HG03066 (cell line): ENCODE data around the gene ABHD12.

Experiments
- ATAC-seq: cut with Tn5 transposase; IDR thresholded peaks from one replicate; pipeline ENCODE4 v1.9.1; 2021; ENCODE audit warnings: low read depth; ENCODE audit not compliant: unreplicated experiment

Gene ABHD12

DNA sequence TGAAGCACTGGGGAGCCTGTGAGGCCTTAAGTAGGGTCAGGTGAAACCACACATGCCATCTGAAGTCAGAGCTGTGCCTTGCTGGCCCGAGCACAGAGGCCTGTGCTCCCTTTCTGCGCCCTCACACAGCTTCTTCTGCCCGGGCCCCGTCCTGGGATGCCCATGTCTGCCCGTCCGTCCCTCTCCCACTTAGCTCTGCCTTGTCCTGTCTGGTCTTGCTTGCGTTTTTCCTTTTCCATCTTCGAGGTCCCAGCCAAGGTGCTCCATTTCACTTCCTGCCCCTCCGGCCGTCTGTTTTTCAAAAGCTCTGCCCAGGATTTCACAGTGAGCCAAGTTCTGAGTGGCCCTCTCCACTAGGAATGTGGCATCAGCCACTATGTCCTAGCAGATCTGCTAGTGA, 97.1 kb downstream of the ABHD12 start:
- ATAC-seq, result no peak

DNA sequence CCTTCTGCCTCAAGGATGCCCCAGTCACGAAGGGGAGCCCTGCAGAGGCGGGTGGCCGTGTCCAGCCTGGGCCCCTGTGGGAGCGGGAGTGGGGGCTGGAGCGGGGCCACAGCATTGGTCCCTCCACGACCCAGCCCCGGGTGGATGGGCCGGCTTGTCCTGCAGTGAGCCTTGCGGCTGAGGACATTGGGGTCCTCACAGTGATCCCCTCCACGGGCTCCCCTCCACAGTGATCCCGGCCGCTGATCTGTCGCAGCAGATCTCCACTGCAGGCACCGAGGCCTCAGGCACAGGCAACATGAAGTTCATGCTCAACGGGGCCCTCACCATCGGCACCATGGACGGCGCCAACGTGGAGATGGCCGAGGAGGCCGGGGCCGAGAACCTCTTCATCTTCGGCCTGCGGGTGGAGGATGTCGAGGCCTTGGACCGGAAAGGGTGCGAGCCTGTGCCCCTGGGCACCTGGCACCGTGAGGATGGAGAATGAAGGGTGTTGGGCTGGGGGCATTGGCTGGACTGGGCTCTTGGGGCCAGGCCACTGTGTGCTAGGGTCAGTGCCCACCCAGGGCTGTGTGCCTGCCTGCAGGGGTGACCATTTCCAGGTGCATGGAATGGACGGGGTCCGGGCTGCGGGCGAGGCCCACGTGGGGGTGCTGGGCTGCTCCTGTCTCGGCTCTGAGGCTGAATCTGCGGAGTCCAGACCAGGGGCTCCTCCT, 98.3 kb downstream of the ABHD12 start:
- no peak for ATAC-seq

DNA sequence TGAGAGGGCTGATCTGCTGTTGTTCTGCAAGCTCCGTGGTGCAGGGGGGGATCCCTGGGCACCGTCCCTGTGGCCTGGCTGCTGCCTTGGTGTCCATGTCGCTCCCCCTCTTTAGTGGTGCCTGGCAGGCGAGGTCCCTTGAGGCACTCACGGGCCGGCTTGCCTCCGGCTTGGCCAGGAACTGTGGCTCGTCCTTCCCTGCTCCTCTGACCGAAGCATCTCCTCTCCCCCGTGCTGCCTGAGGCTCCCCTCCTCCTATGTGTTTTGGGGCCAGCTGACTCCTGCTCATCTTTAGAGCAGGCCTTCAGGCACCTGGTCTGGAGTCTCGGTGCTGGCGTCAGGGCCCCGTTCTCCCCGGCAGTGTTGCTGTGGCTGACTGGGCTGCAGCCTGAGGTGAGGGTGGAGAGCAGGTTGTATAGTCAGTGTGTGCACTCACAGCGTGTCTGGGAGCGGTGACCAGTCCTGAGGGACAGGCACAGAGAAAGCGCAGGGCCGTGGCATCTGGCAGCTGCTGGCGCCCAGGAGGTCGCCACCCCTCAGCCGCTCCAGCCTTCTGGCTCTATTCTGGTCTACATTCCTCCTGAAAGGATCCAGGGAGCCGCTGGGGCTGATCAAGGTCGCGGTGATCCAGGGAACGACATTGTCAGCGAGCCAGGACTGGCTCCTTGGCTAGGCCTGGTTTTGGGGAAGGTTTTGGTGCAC, 99.1 kb downstream of the ABHD12 start:
- ATAC-seq, result no peak

DNA sequence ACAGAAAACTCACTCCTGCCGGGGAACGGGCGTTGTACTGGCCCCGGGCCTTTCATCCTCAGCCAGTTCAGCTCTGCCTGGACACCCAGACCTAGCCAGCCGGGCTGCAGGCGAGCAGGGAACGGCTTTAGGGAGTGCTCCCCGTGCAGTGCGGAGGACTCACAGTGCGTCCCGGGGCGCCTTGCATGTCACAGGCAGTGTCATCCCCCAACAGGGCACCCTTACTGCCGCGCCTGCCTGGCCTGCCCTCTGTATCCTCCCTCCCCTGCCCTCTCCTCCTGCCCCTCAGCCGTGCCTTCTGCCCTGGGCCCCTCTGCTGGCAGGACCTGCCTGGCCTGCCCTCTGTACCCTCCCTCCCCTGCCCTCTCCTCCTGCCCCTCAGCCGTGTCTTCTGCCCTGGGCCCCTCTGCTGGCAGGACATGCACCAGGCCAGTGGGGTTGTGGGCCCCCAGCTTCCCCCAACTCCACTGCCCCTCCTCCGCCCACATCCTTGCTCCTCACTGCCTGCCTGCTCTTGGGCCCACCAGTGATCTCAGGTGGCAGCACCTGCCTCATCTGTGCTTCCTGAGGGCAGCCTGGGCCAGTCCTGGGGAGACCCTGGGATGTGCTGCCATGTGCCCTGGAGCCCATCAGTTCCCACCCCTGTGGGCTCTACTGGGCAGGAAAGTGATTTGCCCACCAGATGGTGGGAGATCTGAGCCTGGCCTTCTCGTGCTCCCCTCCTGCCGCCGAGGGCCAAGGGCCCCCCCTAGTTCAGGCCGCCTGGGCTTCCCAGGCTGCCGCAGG, 99.8 kb downstream of the ABHD12 start:
- ATAC-seq, result no peak

DNA sequence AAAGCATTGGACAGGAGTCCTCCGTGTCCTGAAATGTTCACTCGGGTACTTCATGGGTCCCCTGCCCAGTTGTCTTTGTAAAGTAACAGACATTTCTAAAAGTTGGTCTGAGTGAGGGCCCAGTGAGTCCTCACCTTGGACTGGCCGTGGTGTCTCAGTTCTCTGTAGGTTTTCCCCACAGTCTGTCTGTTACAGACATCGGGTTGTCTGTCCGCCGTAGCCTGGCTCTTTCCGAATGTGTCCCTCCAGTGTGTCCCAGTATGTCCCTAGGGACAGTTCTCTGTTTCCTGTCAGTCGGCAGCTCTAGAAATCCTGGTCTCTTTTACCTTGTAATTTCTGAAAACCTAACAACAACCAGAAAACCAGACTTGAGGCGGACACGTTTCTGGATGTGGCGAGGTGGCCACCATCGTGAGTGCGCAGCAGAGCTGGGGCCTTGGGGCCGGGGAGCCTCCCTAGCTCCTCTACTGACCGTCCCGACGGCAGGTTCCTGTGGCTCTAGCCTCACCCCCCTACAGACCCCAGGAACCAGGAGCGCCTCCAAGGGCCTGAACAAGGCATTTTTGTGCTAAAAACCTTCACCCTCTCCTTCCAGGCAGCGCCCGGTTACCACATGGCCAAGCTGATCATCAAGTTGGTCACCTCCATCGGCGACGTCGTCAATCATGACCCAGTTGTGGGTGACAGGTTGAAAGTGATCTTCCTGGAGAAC, 100.6 kb downstream of the ABHD12 start:
- no peak for ATAC-seq

DNA sequence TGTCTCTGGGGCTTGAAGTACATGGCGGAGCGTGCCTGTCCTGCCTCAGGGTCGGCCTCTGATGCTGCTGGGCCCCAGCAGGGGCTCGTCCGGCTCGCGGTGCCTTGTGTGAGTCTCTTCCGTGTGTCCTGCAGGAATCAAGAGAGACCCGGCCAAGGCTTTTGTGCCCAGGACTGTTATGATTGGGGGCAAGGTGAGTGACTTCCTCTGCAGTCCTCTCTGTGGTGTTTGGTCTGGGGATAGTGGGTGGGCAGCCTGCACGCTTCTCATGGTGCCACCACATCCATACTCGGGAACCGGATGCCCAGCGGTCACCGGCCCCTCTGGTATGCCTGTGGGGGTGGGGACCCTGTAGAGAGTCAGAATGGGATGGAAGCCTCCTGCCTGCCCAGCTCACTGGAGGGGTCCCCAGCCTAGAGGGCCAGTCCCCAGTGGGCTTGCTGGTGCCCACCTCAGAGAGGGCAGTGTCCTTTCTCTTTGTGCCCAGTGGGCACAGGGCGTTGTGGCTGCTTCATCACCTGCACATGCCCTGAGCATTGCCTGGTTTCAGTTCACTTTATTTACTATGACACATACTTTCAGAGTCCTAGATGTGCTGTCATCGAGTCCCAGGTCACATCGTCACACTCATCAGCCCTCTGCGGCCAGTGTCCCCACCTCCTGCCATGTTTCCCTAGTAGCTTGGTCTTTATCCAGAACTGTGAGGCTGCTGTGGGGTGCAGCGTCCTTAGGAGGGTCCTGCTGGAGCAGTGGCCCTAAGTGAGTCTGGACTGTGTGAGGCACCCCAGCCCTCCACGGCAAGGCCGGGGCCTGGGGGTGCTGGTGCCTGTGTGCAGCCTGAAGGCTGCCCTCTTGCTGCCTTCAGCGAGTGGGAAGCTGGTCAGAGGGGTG, 102.1 kb downstream of the ABHD12 start:
- ATAC-seq, result peak; percentile 92

DNA sequence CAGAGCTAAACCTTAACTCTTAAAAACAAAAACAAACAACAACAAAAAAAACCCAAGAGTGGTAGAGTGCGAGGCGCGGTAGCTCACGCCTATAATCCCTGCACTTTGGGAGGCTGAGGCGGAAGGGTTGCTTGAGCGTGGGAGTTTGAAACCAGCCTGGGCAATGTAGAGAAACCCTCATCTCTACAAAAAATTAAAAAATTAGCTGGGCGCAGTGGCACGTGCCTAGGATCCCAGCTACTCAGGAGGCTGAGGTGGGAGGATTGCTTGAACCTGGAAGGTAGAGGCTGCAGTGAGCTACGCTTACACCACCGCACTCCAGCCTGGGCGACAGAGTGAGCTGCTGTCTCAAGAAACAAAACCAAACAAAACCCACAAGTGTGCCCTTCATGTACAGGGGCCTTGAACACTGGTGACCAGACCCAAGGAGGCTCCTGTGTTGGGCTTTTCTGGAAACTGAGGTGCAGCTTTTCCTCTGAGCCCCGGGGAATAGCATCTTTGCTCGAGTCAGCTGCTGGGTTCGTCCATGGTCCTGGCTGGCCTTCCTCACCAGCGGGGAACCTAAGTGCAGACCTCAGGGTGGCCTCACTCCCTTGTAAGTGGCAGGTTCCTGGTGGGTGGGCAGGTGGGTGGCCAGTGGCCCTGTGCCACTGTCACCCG, 102.9 kb downstream of the ABHD12 start:
- ATAC-seq, result no peak

DNA sequence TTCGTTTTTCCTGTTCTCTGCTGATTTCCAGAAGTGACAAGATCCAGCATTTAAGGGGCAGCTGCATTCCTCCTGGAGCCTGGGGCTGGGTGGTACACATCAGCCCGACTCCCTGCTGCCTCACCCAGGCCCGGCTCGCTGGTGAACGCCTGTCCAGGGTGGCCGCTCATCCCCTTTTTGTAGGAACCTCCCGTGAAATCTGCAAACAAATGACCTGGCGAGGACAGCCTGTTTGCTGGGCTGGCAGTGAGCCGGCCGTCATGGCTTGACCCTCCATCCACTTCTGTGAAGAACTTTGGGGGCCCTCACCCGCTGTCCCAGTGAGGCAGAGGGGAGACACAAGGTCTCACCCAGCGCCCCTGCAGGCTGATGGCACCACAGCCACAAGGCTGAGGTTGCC, 103.7 kb downstream of the ABHD12 start:
- no peak for ATAC-seq

DNA sequence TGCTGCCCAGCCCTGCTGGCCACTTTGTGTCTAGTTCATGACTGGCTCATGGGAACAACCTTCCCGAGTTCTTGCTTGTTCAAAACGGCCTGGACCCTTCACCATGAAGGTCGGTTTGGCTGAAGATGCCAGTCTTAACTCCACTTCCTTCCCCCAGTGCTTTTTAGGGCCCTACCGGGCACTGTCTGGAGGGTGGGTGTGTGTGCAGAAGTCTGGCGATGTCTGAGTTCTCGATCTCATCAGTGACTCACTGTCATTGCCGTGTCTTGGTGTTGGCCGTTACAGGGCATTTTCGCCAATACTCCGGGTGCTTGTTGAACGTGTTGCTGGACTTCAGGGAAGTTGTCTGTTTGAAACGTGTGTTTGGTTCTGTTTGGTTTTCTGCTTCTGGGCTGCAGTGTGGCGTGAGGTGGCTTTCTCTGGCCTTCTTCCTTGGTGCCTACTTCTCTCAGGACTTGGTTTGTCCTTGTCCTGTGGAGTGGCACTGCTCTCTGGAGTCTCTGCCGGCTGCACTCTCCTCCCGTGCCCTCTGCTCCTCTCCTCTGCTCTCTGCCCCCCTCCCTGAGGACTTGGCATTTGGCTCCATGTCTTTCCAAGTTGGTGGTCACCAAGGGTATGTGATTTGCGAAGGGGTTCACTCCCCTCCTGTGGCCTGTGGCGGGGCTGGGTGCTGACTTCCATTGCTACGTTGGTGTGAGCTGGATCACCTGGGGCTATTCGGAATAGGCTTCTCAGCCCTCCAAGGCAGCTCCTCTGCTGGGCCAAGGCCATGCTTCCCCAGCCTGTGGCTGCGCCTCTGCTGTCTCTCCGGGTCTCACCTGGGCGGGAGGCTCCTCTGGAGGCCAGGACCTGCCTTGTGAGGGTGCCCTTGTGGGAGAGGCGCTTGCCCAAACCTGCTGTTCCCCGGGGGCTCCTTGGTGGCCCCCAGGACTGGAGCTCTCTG, 104.5 kb downstream of the ABHD12 start:
- ATAC-seq, result no peak

DNA sequence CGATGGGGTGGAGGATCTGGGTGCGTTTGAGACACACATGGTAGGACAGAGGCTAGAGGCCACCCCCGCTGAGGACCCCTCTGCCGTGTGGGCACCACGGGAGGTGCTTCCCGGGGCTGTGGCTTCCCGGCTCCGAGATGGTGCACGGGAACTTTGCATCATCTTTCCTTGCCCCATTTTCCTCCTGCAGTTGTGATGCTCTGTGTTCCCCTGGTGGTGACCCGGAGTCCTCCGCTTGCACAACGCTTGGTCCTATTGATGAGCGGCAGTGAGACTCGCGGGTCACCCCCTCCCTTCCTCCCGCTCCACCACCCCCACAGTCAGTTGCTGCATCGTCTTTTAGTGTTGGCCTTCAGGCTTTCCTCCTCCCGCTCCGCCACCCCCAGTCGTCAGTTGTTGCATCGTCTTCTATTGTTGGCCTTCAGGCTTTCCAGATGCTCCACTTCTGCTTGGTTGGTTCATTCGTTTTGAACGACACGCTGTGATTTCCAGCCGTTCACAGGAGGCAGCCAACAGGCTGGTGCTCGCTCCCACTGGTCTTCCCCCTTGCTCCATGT, 105.5 kb downstream of the ABHD12 start:
- ATAC-seq, result no peak

DNA sequence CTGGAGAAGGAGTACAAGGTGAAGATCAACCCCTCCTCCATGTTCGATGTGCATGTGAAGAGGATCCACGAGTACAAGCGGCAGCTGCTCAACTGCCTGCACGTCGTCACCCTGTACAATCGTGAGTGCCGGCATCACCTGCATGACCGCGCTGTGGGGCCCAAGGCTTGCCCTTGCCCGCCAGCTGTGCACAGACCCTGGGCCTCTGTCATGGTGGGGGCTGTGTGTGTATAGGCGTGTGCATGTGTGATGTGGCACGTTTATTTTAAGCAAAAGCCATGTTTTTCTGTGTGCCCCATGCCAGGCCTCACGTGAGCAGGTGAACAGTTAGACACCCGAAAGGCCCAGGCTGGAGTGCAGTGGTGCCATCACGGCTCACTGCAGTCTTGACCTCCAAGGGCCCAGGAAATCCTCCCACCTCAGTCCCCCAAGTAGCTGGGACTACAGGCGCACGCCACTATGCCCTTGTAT, 106.5 kb downstream of the ABHD12 start:
- ATAC-seq, result no peak

DNA sequence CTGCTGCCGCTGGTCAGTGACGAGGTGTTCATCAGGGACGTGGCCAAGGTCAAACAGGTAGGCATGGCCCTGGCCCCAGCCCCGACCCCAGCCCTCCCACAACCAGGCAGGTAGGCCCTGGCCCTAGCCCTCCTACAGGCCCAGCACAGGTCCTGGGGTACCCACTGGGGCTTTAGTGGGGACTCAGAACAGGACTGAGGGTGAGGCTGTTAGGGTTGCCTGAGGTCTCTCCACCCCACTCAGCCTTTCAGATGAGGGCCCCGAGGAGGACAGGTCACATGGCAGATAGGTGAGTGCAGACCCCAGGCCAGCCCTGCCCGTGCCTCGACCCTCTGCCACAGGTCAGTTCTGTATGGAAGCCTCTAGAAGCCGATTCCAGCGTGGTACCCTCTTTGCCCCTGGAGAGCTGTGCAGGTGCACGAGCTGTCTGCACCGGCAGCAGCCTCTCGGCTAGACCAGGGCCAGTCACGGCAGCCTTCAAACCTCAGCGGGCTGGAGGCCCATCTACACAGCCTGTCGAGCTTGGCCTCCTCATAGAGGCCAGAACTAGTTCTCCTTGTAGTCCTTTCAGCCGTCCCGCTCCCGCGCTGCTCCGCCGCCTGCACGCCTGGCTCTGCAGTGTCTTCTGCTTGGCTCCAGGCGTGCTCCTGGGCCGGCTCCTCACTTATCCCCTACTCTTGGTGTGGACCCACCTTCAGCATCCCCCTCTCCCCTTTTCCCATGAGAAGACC, 107.2 kb downstream of the ABHD12 start:
- no peak for ATAC-seq

DNA sequence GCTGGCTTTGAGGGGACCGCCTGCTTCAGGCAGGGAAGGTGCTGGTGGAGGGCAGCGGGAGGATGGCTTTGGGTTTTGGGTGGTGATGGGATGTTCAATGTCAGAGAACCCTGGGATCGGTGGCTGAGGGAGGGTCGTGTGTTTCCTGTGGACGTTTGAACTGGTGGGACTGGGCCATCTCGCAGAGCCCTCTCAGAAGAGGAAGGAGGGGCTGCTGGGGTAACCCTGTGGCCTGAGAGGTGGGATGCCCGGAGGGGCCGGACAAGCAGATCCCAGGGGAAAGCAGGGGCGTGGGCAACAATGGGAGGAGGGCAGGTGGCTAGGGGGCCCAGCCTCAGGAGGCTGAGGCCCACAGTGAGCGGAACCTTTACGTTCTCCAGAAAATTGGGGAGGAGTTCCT, 107.8 kb downstream of the ABHD12 start:
- no peak for ATAC-seq

DNA sequence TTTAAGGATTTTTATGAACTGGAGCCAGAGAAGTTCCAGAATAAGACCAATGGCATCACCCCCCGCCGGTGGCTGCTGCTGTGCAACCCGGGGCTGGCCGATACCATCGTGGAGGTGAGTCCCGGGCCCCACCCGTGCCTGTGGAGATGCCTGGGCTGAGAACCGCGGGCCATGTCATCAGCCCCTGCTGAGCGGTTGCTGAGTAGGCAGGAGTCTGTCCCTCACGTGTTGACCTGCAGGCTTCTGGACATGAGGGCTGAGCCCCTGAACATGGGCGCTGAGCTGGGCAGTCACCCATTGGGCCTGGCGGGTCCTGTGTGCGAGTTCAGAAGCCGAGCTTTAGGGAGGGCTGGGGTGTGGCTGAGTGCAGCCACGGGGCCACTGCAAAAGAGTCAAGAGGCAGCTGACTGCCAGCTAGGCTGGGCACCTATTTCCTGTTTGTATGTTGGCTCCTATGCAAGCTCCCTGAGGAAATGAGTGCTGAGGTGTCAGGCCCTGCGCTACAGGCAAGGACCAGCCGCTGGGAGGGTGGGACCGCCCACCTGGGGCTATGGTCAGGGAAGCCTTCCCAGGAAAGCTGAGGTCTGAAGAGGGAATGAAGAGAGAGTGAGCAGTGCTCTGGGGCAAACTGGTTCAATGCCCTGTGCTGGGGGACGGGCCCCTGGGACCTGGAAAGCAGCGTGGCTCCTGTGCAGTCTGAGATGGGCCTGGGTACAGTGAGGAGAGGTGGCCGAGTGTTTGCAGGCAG, 108.4 kb downstream of the ABHD12 start:
- no peak for ATAC-seq

DNA sequence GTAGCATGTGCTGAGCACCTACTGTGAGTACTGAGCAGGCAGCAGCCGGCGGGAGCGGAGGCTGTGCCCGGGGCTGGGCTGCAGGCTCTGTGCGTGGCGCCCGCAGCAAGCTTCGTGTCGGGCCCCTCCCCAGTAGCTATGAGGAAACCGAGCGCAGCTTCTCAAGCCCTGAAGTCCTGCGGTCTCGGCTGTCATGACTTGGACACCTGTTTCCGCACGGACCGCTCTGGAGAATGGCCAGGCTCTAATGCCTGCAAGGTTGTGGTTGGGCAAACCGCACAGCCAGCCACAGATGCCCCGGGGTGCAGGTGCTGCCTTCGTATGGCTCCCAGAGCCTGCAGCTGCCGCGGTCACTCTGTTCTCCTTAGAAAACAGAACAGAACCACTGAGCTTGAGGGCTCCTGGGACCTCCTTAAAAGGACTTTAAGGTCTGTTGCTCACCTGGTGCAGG, 109.1 kb downstream of the ABHD12 start:
- peak; percentile 67 for ATAC-seq
